ENCODE data around the gene AMMECR1. TPM values are rescaled to one million over a fixed set of nuclear protein-coding genes. Genes with fewer than 3 reads are reported as not detected.
"Not testable (repeated sequence)": the region's sequence is repeated elsewhere in the genome, so short reads cannot be mapped to it uniquely, and the experiment has no call there.

Gene AMMECR1
- total and polyA plus RNA-seq, 2 experiments from 2014 or later = 16.9 to 32.5 TPM

DNA sequence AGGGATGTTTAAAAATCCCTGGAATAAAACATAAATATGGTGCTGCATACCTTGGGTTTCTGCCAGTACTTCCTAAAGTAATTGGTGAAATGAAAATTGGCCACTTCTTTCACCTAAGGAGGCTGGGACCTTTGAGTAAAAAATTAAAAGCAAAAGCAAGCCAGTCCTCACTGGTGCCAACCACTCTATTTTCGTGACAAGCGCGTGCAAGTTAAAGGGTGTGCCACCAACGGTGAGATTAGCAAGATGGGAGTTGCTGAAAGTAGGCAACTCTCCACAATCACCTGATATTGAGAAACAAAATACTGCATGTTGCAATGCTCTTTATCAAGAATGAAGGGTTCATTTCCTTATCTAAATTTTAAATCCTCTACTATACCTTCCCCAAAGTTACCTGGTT, 21.1 kb upstream of the AMMECR1 start:
- TF ChIP-seq STAT1 (IDR thresholded peaks at IDR 0.05; ENCODE audit: unreplicated experiment) (no peak), ZNF331 (CRISPR knock-in tag; IDR thresholded peaks at IDR 0.05; ENCODE audit: low read depth) (no peak), CREB1 (CRISPR knock-in tag; IDR thresholded peaks at IDR 0.05; ENCODE audit: low read depth) (no peak)
- TF ChIP-seq, protein P1, sequence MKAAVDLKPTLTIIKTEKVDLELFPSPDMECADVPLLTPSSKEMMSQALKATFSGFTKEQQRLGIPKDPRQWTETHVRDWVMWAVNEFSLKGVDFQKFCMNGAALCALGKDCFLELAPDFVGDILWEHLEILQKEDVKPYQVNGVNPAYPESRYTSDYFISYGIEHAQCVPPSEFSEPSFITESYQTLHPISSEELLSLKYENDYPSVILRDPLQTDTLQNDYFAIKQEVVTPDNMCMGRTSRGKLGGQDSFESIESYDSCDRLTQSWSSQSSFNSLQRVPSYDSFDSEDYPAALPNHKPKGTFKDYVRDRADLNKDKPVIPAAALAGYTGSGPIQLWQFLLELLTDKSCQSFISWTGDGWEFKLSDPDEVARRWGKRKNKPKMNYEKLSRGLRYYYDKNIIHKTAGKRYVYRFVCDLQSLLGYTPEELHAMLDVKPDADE (IDR thresholded peaks at IDR 0.05) = no peak
- Histone ChIP-seq H3K9me2 (ENCODE audit: insufficient read depth) (no peaks in the 10 kb centered on the region), H3F3A (replicated peaks; ENCODE audit: low read depth) (no peaks in the 10 kb centered on the region), H2AFZ (no peak overlapping the region), H3K4me1 (ENCODE audit: insufficient read depth) (no peaks in the 10 kb centered on the region), H3K27me3 (ENCODE audit: insufficient read depth) (no peaks in the 10 kb centered on the region), H3K4me3 (no peak overlapping the region), H3K36me3 (ENCODE audit: insufficient read depth) (no peaks in the 10 kb centered on the region), H3K4me2 (no peak overlapping the region), H3K79me2 (replicated peaks; ENCODE audit: insufficient read depth) (no peaks in the 10 kb centered on the region), H4K20me1 (replicated peaks; ENCODE audit: insufficient read depth) (no peaks in the 10 kb centered on the region), H3K27ac (ENCODE audit: low read depth) (no peak overlapping the region)
- no peaks in the 10 kb centered on the region for H3K27me3 Mint-ChIP-seq (ENCODE audit: insufficient read depth, low read depth, poor library complexity)
- H3K4me1 Mint-ChIP-seq = no peaks in the 10 kb centered on the region
- no peak overlapping the region for H3K27ac Mint-ChIP-seq
- H3K4me3 Mint-ChIP-seq = no peak overlapping the region
- no peaks in the 10 kb centered on the region for H3K9me3 Mint-ChIP-seq
- DNase-seq (ENCODE audit: low spot score) = no peak
- H3K36me3 Mint-ChIP-seq (ENCODE audit: low read depth) = no peaks in the 10 kb centered on the region
- no peak for ATAC-seq

DNA sequence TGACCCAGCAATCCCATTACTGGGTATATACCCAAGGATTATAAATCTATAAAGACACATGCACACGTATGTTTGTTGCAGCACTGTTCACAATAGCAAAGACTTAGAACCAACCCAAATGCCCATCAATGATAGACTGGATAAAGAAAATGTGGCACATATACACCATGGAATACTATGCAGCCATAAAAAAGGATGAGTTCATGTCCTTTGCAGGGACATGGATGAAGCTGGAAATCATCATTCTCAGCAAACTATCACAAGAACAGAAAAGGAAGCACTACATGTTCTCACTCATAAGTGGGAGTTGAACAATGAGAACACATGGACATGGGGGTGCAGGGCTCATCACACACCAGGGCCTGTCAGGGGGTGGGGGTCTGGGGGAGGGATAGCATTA, 15.6 kb upstream of the AMMECR1 start:
- H3K9me3 Mint-ChIP-seq; DNase-seq (ENCODE audit: low spot score); H3K27ac ChIP-seq (ENCODE audit: low read depth); H3K4me3 ChIP-seq; H2AFZ ChIP-seq; H3K79me2 ChIP-seq (replicated peaks; ENCODE audit: insufficient read depth); H3K27me3 Mint-ChIP-seq (ENCODE audit: insufficient read depth, low read depth, poor library complexity); H3K4me1 ChIP-seq (ENCODE audit: insufficient read depth); H3K4me1 Mint-ChIP-seq; H3K9me2 ChIP-seq (ENCODE audit: insufficient read depth); H3K4me3 Mint-ChIP-seq; H3K36me3 Mint-ChIP-seq (ENCODE audit: low read depth); H3K27me3 ChIP-seq (ENCODE audit: insufficient read depth); H3K36me3 ChIP-seq (ENCODE audit: insufficient read depth); H3K4me2 ChIP-seq; H3K27ac Mint-ChIP-seq; H4K20me1 ChIP-seq (replicated peaks; ENCODE audit: insufficient read depth); ATAC-seq; H3F3A ChIP-seq (replicated peaks; ENCODE audit: low read depth): not testable (repeated sequence)

DNA sequence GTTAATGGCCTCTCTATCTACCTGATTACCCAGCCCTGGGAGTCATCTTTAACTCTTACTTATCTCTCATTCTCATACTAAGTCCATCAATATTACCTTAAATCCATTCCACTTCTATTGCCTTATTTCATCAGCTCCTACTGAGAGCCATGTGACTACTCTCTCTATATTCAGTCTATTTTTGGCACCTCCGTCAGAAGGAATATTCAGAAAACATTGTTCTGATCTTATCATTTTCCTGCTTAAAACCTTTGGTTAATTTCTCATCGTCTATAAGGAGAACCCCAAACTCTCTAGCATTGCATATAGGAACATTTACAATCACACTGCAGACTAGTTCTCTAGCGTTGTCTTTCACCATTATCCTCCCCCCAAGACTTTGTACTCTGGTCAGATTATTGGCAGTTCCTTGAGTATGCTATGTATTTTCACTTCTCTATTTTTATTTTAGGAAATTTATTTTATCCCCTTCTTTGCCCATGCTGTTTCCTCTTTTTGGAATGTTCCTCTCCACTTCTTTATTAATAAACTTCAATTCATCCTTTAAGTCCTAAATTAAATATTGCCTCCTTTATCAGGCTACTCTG, 13.7 kb upstream of the AMMECR1 start:
- no peaks in the 10 kb centered on the region for H4K20me1 ChIP-seq (replicated peaks; ENCODE audit: insufficient read depth)
- H3K27ac ChIP-seq (ENCODE audit: low read depth) = no peak overlapping the region
- H3K4me1 ChIP-seq (ENCODE audit: insufficient read depth) = no peaks in the 10 kb centered on the region
- Mint-ChIP-seq H3K27ac (no peak overlapping the region), H3K36me3 (ENCODE audit: low read depth) (no peaks in the 10 kb centered on the region), H3K9me3 (no peaks in the 10 kb centered on the region), H3K27me3 (ENCODE audit: insufficient read depth, low read depth, poor library complexity) (no peaks in the 10 kb centered on the region), H3K4me1 (no peaks in the 10 kb centered on the region), H3K4me3 (no peak overlapping the region)
- no peak for TF ChIP-seq ZNF331 (CRISPR knock-in tag; IDR thresholded peaks at IDR 0.05; ENCODE audit: low read depth)
- no peak for TF ChIP-seq EZH2 (IDR thresholded peaks at IDR 0.05; ENCODE audit: low read depth, unreplicated experiment)
- TF ChIP-seq POLR2AphosphoS5 (IDR thresholded peaks at IDR 0.05; ENCODE audit: low read depth) = no peak
- TF ChIP-seq, protein P2, sequence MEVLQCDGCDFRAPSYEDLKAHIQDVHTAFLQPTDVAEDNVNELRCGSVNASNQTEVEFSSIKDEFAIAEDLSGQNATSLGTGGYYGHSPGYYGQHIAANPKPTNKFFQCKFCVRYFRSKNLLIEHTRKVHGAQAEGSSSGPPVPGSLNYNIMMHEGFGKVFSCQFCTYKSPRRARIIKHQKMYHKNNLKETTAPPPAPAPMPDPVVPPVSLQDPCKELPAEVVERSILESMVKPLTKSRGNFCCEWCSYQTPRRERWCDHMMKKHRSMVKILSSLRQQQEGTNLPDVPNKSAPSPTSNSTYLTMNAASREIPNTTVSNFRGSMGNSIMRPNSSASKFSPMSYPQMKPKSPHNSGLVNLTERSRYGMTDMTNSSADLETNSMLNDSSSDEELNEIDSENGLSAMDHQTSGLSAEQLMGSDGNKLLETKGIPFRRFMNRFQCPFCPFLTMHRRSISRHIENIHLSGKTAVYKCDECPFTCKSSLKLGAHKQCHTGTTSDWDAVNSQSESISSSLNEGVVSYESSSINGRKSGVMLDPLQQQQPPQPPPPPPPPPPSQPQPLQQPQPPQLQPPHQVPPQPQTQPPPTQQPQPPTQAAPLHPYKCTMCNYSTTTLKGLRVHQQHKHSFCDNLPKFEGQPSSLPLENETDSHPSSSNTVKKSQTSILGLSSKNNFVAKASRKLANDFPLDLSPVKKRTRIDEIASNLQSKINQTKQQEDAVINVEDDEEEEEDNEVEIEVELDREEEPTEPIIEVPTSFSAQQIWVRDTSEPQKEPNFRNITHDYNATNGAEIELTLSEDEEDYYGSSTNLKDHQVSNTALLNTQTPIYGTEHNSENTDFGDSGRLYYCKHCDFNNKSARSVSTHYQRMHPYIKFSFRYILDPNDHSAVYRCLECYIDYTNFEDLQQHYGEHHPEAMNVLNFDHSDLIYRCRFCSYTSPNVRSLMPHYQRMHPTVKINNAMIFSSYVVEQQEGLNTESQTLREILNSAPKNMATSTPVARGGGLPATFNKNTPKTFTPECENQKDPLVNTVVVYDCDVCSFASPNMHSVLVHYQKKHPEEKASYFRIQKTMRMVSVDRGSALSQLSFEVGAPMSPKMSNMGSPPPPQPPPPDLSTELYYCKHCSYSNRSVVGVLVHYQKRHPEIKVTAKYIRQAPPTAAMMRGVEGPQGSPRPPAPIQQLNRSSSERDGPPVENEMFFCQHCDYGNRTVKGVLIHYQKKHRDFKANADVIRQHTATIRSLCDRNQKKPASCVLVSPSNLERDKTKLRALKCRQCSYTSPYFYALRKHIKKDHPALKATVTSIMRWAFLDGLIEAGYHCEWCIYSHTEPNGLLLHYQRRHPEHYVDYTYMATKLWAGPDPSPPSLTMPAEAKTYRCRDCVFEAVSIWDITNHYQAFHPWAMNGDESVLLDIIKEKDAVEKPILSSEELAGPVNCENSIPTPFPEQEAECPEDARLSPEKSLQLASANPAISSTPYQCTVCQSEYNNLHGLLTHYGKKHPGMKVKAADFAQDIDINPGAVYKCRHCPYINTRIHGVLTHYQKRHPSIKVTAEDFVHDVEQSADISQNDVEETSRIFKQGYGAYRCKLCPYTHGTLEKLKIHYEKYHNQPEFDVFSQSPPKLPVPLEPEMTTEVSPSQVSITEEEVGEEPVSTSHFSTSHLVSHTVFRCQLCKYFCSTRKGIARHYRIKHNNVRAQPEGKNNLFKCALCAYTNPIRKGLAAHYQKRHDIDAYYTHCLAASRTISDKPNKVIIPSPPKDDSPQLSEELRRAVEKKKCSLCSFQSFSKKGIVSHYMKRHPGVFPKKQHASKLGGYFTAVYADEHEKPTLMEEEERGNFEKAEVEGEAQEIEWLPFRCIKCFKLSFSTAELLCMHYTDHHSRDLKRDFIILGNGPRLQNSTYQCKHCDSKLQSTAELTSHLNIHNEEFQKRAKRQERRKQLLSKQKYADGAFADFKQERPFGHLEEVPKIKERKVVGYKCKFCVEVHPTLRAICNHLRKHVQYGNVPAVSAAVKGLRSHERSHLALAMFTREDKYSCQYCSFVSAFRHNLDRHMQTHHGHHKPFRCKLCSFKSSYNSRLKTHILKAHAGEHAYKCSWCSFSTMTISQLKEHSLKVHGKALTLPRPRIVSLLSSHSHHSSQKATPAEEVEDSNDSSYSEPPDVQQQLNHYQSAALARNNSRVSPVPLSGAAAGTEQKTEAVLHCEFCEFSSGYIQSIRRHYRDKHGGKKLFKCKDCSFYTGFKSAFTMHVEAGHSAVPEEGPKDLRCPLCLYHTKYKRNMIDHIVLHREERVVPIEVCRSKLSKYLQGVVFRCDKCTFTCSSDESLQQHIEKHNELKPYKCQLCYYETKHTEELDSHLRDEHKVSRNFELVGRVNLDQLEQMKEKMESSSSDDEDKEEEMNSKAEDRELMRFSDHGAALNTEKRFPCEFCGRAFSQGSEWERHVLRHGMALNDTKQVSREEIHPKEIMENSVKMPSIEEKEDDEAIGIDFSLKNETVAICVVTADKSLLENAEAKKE (CRISPR knock-in tag; IDR thresholded peaks at IDR 0.05) = no peak
- TF ChIP-seq, protein P3, sequence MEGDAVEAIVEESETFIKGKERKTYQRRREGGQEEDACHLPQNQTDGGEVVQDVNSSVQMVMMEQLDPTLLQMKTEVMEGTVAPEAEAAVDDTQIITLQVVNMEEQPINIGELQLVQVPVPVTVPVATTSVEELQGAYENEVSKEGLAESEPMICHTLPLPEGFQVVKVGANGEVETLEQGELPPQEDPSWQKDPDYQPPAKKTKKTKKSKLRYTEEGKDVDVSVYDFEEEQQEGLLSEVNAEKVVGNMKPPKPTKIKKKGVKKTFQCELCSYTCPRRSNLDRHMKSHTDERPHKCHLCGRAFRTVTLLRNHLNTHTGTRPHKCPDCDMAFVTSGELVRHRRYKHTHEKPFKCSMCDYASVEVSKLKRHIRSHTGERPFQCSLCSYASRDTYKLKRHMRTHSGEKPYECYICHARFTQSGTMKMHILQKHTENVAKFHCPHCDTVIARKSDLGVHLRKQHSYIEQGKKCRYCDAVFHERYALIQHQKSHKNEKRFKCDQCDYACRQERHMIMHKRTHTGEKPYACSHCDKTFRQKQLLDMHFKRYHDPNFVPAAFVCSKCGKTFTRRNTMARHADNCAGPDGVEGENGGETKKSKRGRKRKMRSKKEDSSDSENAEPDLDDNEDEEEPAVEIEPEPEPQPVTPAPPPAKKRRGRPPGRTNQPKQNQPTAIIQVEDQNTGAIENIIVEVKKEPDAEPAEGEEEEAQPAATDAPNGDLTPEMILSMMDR (conservative IDR thresholded peaks at IDR 0.05; ENCODE audit: low read depth in 2 of 2) = no peak
- H3K27me3 ChIP-seq (ENCODE audit: insufficient read depth) = no peaks in the 10 kb centered on the region
- no peak overlapping the region for H3K4me3 ChIP-seq
- DNase-seq (ENCODE audit: low spot score) (no peak), ATAC-seq (no peak)
- no peaks in the 10 kb centered on the region for H3K9me2 ChIP-seq (ENCODE audit: insufficient read depth)
- H3K4me2 ChIP-seq = no peak overlapping the region
- H3F3A ChIP-seq (replicated peaks; ENCODE audit: low read depth) = no peaks in the 10 kb centered on the region
- H2AFZ ChIP-seq = no peak overlapping the region
- no peaks in the 10 kb centered on the region for H3K79me2 ChIP-seq (replicated peaks; ENCODE audit: insufficient read depth)
- no peaks in the 10 kb centered on the region for H3K36me3 ChIP-seq (ENCODE audit: insufficient read depth)

Measured in GM23338 (cell line).